Chondrocyte (in vitro differentiated cells): Measurements from ENCODE around the gene TMEM123. TPM values are rescaled to one million over a fixed set of nuclear protein-coding genes. Genes with fewer than 3 reads are reported as not detected.

Source experiments
- DNase-seq: peaks from one replicate; pipeline ENCODE4 v3.0.0; 2021; ENCODE audit warnings: mixed read lengths, low spot score
- H3K27ac Mint-ChIP-seq: one replicate; pipeline ENCODE4 v1.8.0; 2021; ENCODE audit warnings: mild to moderate bottlenecking, moderate library complexity, mixed read lengths; ENCODE audit not compliant: unreplicated experiment
- H3K27me3 Mint-ChIP-seq: 2 replicates; pipeline ENCODE4 v1.8.0; 2021; ENCODE audit warnings: low read depth, mixed read lengths
- H3K36me3 Mint-ChIP-seq: 2 replicates; pipeline ENCODE4 v1.8.0; 2021; ENCODE audit warnings: low read depth, mixed read lengths
- H3K4me1 Mint-ChIP-seq: 2 replicates; pipeline ENCODE4 v1.8.0; 2021; ENCODE audit warnings: low read depth, mild to moderate bottlenecking, mixed read lengths
- H3K4me3 Mint-ChIP-seq: one replicate; pipeline ENCODE4 v1.8.0; 2021; ENCODE audit warnings: mild to moderate bottlenecking, moderate library complexity, mixed read lengths; ENCODE audit not compliant: unreplicated experiment
- H3K9me3 Mint-ChIP-seq: 2 replicates; pipeline ENCODE4 v1.8.0; 2021; ENCODE audit warnings: low read depth, mixed read lengths
- total RNA-seq: library from RNA; stranded (reverse); gene quantifications from 3 replicates; pipeline ENCODE4 v1.2.1, GENCODE V29; 2021
- TF ChIP-seq, protein P1 (sequence below): fragments of 200-600 bp; sonication (generic); IDR thresholded peaks from 2 replicates; pipeline ENCODE4 v1.5.0; 2021; ENCODE audit warnings: antibody characterized with exemption, mild to moderate bottlenecking, moderate library complexity

TMEM123 gene
- total RNA-seq, 1 donor from 2014 or later: 105 TPM

DNA sequence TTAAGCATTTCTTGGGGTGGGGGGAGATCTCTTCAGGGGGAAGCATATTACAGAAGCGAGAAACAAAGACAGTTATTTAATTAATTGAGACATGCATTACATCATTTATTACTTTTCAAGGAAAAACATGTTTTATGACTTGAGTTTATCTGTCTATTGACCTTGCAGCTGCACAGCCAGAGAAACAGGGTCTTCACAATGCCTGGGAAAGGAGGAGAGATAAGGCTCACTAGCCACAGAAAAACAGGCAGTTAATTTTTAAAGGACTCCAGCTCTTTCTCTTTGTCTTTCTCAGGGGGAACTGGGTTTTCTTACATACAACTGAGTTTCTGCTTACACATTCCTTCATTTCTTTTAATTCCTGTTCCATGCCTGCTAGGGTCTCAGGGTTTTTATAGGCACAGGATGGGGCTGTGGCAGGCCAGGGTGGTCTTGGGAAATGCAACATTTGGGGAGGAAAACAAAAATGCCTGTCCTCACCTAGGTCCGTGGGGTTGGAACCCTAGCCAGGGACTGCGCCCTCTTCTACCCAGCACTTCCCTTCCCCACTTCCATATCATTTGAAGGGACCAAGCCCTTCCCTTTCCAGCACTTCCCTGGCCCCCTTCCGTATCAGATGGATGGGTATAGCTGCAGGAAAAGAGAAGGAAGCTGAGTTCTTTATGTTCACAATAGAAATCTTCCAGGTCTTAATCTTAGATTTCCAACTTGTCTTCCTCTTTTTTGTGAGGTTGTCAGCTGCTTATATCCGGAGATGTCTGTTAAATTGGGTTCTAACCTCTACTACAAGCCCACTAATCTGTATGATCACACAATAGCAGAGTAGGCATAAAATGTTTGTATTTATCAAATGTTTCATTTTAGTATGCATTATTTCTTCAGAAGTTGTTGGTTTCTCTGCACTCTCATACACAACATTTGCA lies 67.2 kb downstream of the TMEM123 start:
- DNase-seq: no peak
- peaks cover 22% of the 10 kb centered on the region for H3K4me1 Mint-ChIP-seq
- H3K27ac Mint-ChIP-seq: peak overlapping the region; percentile 38
- TF ChIP-seq, protein P1, sequence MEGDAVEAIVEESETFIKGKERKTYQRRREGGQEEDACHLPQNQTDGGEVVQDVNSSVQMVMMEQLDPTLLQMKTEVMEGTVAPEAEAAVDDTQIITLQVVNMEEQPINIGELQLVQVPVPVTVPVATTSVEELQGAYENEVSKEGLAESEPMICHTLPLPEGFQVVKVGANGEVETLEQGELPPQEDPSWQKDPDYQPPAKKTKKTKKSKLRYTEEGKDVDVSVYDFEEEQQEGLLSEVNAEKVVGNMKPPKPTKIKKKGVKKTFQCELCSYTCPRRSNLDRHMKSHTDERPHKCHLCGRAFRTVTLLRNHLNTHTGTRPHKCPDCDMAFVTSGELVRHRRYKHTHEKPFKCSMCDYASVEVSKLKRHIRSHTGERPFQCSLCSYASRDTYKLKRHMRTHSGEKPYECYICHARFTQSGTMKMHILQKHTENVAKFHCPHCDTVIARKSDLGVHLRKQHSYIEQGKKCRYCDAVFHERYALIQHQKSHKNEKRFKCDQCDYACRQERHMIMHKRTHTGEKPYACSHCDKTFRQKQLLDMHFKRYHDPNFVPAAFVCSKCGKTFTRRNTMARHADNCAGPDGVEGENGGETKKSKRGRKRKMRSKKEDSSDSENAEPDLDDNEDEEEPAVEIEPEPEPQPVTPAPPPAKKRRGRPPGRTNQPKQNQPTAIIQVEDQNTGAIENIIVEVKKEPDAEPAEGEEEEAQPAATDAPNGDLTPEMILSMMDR: no peak
- no peaks in the 10 kb centered on the region for H3K27me3 Mint-ChIP-seq
- peaks cover 33% of the 10 kb centered on the region for H3K36me3 Mint-ChIP-seq
- H3K4me3 Mint-ChIP-seq: no peak overlapping the region
- no peaks in the 10 kb centered on the region for H3K9me3 Mint-ChIP-seq

DNA sequence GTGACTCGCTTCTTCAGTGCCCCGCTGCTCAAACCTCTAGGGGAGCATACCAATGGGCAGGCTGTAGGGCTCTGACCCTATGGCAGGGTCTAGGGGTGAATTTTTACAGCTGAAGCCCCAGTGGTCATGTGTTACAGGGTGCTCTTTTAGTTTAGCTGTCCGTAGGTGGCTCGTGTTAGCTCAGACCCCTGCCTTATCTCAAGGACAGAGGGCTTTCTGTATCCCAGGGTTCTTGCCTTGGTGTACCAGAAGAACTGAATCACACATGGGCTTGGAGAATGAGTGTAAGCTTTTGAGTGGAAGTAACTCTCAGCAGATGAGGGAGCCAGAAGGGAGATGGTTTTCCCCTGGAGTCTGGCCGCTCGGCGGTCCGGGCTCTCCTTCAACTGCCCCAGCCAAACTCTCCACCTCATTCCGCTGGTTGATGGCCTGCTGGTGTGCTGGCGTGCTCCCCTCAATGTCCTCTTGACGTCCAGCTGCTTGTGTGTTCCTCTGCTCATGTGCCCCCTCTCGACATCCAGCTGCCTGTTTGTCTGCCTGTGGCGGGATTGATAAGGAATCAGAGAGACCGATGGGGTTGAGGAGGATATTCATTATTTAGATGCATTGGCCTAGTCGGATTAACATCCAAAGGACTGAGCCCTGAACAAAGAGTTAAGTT lies 68.0 kb downstream of the TMEM123 start:
- Mint-ChIP-seq H3K4me3 (no peak overlapping the region), H3K27ac (no peak overlapping the region), H3K27me3 (no peaks in the 10 kb centered on the region), H3K9me3 (no peaks in the 10 kb centered on the region), H3K4me1 (peaks cover 22% of the 10 kb centered on the region), H3K36me3 (peaks cover 35% of the 10 kb centered on the region)
- TF ChIP-seq, protein P1: no peak
- no peak for DNase-seq

DNA sequence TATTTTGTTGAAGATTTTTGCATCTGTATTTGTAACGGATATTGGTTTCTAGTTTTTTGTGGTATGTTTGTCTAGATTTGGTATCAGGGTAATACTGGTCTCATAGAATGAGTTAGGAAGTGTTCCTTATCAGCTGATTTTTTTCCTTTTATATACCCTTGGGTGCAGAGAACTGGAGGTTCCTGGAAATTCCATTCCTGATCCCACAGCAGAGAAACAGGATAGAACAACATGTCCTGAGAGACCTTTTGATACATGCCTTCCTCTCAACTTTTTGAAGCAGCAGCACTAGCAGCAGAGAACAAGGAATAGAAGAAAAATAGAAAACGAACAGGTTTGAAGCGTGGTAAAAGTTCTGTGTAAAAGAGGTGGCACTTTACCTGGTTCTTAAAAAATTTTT lies 68.7 kb downstream of the TMEM123 start:
- H3K4me1 Mint-ChIP-seq: peaks cover 22% of the 10 kb centered on the region
- peaks cover 34% of the 10 kb centered on the region for H3K36me3 Mint-ChIP-seq
- H3K9me3 Mint-ChIP-seq: no peaks in the 10 kb centered on the region
- TF ChIP-seq, protein P1: no peak
- no peak overlapping the region for H3K27ac Mint-ChIP-seq
- no peak for DNase-seq
- no peak overlapping the region for H3K4me3 Mint-ChIP-seq
- H3K27me3 Mint-ChIP-seq: no peaks in the 10 kb centered on the region

DNA sequence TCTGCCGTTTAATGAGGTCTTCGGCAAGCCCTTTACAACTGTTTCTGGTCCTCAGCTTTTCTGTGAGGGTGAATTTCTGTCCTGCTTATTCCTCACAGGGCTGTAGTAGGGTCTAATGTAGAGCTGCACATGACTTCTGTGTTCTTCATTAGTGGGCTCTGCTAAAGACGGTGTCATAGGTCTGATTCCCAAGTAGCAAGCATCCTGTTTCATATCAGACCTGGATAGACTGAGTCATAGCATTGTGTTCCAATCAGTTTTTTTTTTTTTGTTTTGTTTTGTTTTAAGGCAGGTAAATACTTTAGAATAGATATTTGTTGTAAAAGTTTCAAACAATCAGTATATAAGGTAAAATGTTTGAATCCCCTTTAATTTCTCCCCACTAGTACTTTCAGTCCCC lies 70.2 kb downstream of the TMEM123 start:
- Mint-ChIP-seq H3K4me3 (no peak overlapping the region), H3K4me1 (peaks cover 30% of the 10 kb centered on the region), H3K36me3 (peaks cover 40% of the 10 kb centered on the region), H3K27ac (no peak overlapping the region), H3K9me3 (no peaks in the 10 kb centered on the region), H3K27me3 (no peaks in the 10 kb centered on the region)
- DNase-seq: no peak
- TF ChIP-seq, protein P1: no peak

DNA sequence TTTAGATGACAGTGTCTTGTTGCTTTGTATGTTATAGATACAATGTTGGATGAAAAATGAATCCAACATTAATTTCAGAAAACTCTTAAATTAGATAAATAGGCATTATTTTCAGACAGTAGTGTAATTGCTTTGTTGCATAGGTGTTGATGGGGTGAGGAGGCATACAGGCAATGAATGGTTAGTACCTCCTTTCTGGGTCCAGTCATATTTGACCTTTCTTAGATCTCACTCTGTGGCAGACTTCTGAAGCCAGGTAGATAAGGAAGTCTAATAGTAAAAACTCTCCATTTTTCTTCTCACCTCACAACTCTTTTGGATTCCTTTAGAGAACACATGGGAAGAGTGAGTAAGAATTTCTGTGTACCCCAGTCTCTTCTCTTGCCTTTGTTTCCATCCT lies 73.7 kb downstream of the TMEM123 start:
- H3K4me1 Mint-ChIP-seq: peaks cover 31% of the 10 kb centered on the region
- H3K9me3 Mint-ChIP-seq: no peaks in the 10 kb centered on the region
- peaks cover 32% of the 10 kb centered on the region for H3K36me3 Mint-ChIP-seq
- H3K27ac Mint-ChIP-seq: no peak overlapping the region
- no peak for DNase-seq
- TF ChIP-seq, protein P1: no peak
- no peaks in the 10 kb centered on the region for H3K27me3 Mint-ChIP-seq
- H3K4me3 Mint-ChIP-seq: no peak overlapping the region
